HCT116 (cell line): ENCODE measurements around the gene C1orf21.

Source experiments
- ATF3 ChIP-seq: IDR thresholded peaks from 2 replicates; pipeline ENCODE4 v1.6.1; 2012
- CBX3 ChIP-seq: IDR thresholded peaks from 2 replicates; pipeline ENCODE4 v1.6.1; 2012; ENCODE audit warnings: low read depth
- CEBPB ChIP-seq: IDR thresholded peaks from 2 replicates; pipeline ENCODE4 v1.6.1; 2012; ENCODE audit warnings: low read depth
- EZH2 ChIP-seq: fragments of 200-600 bp; sonication (generic); IDR thresholded peaks from 2 replicates; pipeline ENCODE4 v1.6.1; 2017; ENCODE audit warnings: antibody characterized with exemption, mixed run types
- MAX ChIP-seq: IDR thresholded peaks from 2 replicates; pipeline ENCODE4 v1.6.1; 2012
- POLR2A ChIP-seq: IDR thresholded peaks from 2 replicates; pipeline ENCODE4 v1.7.0; 2011; ENCODE audit warnings: borderline replicate concordance; ENCODE audit not compliant: insufficient read depth, insufficient read length; ENCODE audit errors: extremely low read depth
- POLR2AphosphoS5 ChIP-seq: IDR thresholded peaks from 2 replicates; pipeline ENCODE4 v1.6.1; 2011; ENCODE audit warnings: mild to moderate bottlenecking, low read depth, low read length, moderate library complexity
- SRF ChIP-seq: IDR thresholded peaks from 2 replicates; pipeline ENCODE4 v1.6.1; 2012; ENCODE audit warnings: low read depth
- TCF7L2 ChIP-seq: IDR thresholded peaks from 2 replicates; pipeline ENCODE4 v1.7.0; 2011; ENCODE audit warnings: borderline replicate concordance, inconsistent platforms; ENCODE audit not compliant: insufficient read depth, insufficient read length; ENCODE audit errors: extremely low read depth
- ZBTB33 ChIP-seq: IDR thresholded peaks from 2 replicates; pipeline ENCODE4 v1.6.1; 2011; ENCODE audit warnings: mild to moderate bottlenecking, low read length, moderate library complexity; ENCODE audit not compliant: insufficient replicate concordance; ENCODE audit errors: extremely low read depth
- TF ChIP-seq, protein P1 (sequence below), 3 experiments: fragments of 200-600 bp in 1 of 3; sonication (generic) in 1 of 3; IDR thresholded peaks in 2 of 3; conservative IDR thresholded peaks in 1 of 3; 2 replicates each; pipeline ENCODE4 v1.5.1; 2012 to 2017; ENCODE audit warnings: low read depth in 2 of 3, low read length in 2 of 3, antibody characterized with exemption in 1 of 3, borderline replicate concordance in 1 of 3, control low read depth in 1 of 3, mild to moderate bottlenecking in 1 of 3, mixed read lengths in 1 of 3, mixed run types in 1 of 3, moderate library complexity in 1 of 3; ENCODE audit not compliant: insufficient read depth in 1 of 3
- TF ChIP-seq, protein P2 (sequence below): IDR thresholded peaks from 2 replicates; pipeline ENCODE4 v1.6.1; 2012; ENCODE audit warnings: low read depth

- TF ChIP-seq EZH2 (no peak), TCF7L2 (no peak), CEBPB (no peak), POLR2AphosphoS5 (no peak), POLR2A (no peak), SRF (no peak), MAX (no peak), ATF3 (no peak), CBX3 (no peak), ZBTB33 (no peak)
- TF ChIP-seq, protein P1, sequence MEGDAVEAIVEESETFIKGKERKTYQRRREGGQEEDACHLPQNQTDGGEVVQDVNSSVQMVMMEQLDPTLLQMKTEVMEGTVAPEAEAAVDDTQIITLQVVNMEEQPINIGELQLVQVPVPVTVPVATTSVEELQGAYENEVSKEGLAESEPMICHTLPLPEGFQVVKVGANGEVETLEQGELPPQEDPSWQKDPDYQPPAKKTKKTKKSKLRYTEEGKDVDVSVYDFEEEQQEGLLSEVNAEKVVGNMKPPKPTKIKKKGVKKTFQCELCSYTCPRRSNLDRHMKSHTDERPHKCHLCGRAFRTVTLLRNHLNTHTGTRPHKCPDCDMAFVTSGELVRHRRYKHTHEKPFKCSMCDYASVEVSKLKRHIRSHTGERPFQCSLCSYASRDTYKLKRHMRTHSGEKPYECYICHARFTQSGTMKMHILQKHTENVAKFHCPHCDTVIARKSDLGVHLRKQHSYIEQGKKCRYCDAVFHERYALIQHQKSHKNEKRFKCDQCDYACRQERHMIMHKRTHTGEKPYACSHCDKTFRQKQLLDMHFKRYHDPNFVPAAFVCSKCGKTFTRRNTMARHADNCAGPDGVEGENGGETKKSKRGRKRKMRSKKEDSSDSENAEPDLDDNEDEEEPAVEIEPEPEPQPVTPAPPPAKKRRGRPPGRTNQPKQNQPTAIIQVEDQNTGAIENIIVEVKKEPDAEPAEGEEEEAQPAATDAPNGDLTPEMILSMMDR (IDR thresholded peaks at IDR 0.05 in 2 of 3, conservative IDR thresholded peaks at IDR 0.05 in 1 of 3; ENCODE audit: borderline replicate concordance in 1 of 3, insufficient read depth in 1 of 3, low read depth in 2 of 3, low read length in 2 of 3): no peak
- TF ChIP-seq, protein P2, sequence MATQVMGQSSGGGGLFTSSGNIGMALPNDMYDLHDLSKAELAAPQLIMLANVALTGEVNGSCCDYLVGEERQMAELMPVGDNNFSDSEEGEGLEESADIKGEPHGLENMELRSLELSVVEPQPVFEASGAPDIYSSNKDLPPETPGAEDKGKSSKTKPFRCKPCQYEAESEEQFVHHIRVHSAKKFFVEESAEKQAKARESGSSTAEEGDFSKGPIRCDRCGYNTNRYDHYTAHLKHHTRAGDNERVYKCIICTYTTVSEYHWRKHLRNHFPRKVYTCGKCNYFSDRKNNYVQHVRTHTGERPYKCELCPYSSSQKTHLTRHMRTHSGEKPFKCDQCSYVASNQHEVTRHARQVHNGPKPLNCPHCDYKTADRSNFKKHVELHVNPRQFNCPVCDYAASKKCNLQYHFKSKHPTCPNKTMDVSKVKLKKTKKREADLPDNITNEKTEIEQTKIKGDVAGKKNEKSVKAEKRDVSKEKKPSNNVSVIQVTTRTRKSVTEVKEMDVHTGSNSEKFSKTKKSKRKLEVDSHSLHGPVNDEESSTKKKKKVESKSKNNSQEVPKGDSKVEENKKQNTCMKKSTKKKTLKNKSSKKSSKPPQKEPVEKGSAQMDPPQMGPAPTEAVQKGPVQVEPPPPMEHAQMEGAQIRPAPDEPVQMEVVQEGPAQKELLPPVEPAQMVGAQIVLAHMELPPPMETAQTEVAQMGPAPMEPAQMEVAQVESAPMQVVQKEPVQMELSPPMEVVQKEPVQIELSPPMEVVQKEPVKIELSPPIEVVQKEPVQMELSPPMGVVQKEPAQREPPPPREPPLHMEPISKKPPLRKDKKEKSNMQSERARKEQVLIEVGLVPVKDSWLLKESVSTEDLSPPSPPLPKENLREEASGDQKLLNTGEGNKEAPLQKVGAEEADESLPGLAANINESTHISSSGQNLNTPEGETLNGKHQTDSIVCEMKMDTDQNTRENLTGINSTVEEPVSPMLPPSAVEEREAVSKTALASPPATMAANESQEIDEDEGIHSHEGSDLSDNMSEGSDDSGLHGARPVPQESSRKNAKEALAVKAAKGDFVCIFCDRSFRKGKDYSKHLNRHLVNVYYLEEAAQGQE: no peak
These were observed 149.6 kb downstream of the C1orf21 start for GRCh38 chr1:184536246-184536985.
